OCI-M2 (cell line): ENCODE data around the gene PPFIA1.
"Not testable (repeated sequence)": the region's sequence is repeated elsewhere in the genome, so short reads cannot be mapped to it uniquely, and the experiment has no call there.

ENCODE experiments used
- DNase-seq: peaks from one replicate; lab custom pipeline; 2025; ENCODE audit not compliant: unreplicated experiment; lab: John Stamatoyannopoulos, UW

Gene PPFIA1

GRCh38 chr11:70251659-70252321 is 18.7 kb upstream of the PPFIA1 start:
- DNase-seq = no peak

DNA sequence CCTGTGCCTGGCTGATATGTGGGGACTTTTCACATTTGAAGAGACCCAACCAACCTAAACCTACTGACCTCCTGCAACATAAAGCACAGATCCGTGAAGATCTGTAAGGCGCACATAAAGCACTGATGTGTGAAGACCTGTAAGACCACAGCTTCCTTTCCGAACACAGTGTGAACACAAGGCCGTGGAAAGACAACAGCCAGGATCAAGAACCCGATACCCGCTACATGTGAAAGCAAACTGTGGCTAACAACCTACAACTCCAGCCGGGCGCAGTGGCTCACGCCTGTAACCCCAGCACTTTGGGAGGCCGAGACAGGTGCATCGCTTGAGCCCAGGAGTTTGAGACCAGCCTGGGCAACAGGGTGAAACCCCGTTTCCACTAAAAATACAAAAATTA is 17.6 kb upstream of the PPFIA1 start:
- DNase-seq = no peak

DNA sequence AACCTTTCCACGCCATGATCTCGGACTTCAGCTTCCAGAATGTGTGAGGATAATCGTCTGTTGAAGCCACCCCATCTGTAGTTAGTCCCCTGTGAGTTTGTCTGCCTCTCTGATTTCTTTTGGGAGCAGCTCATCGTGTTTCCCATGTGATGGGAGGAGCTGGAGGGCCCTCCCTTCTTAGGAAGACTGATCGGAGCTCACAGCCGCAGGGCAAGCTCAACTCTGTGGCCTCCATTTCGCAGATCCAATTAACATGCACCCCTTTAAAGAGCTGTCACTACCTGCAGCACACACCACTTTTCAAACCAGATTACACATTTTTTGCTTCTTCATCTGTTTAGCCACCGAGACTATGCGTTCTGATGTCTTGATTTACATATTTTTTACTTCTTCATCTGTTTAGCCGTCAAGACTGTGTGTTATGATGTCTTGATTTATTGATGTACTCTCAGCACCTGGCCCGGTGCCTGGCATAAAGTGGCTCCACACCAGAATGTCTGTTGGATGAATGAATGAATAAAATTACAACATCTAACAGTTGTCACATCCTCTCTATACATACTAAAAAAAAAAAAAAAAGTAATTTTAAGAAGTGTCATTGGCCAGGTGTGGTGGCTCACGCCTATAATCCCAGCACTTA is 14.9 kb upstream of the PPFIA1 start:
- DNase-seq = no peak

DNA sequence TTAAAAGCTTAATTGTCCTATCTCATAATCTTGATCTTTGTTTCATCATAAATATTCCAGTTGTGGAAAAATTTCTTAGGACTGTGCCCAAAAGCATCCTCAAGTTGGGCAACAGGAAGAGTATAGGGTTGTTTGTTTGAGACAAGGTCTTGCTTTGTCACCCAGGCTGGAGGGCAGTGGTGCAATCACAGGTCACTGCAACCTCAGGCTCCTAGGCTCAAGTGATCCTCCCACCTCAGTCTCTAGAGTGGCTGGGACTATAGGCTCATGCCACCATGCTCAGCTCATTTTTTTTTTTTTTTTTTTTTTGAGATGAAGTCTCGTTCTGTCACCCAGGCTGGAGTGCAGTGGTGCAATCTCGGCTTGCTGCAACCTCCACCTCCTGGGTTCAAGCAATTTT is 11.4 kb upstream of the PPFIA1 start:
- not testable (repeated sequence) for DNase-seq

DNA sequence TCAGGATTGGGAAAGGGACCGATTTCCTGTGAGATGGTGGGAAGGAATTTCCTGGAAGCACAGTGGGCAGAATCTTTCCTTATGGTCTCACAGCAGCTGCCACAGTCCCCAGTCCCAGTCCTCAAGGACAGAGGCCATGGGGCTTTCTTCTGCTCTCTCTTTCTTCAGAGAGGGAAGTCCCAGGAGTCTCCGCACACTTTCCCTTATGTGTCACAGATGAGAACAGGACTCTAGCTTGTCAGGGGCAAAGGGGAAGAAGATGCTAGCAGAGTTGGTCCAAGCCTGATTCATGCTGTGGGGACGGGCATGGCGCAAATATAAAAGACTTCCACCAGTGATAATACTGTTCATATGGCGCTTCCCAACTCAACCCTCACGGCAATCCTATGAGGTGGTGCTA is 7.5 kb upstream of the PPFIA1 start:
- no peak for DNase-seq

GRCh38 chr11:70263363-70263762 is 7.1 kb upstream of the PPFIA1 start:
- no peak for DNase-seq

DNA sequence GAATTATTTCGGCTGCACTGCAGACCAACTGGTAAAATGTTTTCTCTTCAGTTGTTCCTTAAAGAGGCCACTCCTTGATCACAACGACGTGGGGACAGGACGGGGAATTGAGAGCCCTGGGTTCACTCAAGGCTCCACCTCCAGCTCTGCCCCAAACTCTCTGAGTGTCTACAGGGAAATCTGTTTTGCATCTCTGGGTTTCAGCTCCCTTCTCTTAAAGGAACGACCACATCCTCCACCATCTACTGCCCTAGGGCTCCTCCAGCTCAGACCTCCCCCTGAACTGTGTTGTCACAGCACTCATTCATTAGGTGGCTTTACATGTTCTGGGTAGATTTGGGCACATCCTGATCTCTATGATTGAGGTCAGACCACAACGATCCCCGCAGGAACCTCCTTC is 5.1 kb upstream of the PPFIA1 start:
- no peak for DNase-seq

GRCh38 chr11:70267405-70267950 is 3.0 kb upstream of the PPFIA1 start:
- DNase-seq = no peak

- no peak for DNase-seq
These were observed 2.0 kb upstream of the PPFIA1 start for GRCh38 chr11:70268526-70268925.

GRCh38 chr11:70270877-70271648 is 573 bp downstream of the PPFIA1 start:
- no peak for DNase-seq

- no peak for DNase-seq
These were observed 1.1 kb downstream of the PPFIA1 start for GRCh38 chr11:70271649-70271953.

- DNase-seq = no peak
These were observed 1.5 kb downstream of the PPFIA1 start for GRCh38 chr11:70272009-70272408.

GRCh38 chr11:70278994-70279393 is 8.5 kb downstream of the PPFIA1 start:
- DNase-seq = no peak

- no peak for DNase-seq
These were observed 10.7 kb downstream of the PPFIA1 start for GRCh38 chr11:70281156-70281609.

DNA sequence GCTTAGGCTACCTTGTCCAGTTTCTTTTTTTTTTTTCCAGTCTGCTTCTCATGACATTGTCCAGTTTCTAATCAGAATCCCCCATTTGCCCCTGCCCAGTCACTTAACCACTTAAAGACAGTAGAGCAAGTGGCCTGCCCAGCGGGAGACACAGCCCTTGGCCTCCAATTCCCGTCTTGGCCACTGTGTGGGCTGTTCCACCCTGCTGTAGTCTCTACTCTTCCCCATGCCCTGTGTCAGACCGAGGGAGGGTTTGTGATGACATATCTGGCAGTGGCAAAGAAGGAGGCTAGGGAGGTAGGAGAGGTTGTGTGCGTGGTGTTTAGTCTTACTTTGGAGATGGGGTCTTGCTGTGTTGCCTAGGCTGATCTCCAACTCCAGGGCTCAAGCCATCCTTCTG is 11.5 kb downstream of the PPFIA1 start:
- DNase-seq = no peak

GRCh38 chr11:70288721-70289120 is 18.2 kb downstream of the PPFIA1 start:
- DNase-seq = no peak

DNA sequence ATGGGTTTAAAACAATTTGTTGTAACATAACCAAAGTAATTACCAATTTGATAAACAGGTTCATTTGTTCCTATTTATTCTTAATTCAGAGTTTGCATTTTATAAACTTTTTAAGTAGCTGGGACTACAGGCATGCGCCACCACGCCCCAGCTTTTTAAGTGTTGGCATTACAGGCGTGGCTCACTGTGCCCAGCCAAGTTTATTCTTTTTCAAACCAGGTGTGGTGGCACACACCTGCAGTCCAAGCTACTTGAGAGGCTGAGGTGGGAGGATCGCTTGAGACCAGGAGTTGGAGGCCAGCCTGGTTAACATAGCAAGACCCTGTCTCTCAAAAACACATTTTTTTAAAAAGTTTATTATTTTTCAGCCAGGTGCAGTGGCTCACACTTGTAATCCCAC is 19.1 kb downstream of the PPFIA1 start:
- DNase-seq = no peak

GRCh38 chr11:70290361-70291065 is 20.0 kb downstream of the PPFIA1 start:
- DNase-seq = no peak

DNA sequence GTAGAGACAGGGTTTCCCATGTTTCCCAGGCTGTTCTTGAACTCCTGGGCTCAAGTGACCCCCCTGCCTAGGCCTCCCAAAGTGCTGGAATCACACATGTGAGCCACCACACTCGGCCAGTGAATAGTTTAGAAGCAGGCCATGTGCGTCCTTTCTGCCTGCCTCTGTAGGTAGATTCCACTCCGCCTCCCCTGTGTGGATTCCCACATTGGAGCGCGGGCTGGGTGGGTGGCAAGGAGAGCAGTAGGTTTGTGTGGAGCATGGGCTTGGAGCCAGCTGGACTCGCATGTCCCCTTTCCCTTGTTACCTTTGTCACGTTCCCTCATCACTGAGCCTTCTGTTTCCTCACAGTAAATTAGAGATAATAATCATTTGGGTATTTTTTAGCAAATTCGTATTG is 21.7 kb downstream of the PPFIA1 start:
- DNase-seq = no peak

DNA sequence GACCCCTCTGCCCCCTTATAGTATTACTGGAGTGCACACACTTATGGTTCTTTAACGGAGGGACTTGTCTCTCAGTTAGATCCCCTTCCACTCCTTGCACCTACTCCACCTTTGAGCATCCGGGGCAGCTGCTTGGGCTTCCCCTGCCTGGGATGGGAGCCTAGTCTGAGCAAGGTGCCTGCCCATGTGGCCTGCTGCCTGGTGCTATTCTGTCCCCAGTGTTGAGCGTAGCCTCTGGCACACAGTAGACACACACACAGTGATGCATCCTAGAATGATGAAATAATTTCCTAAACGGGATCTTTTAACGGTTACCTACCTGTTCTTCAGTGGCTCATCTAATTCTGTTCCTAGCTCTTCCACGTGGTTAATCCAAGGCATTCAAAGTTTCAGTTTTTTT is 22.4 kb downstream of the PPFIA1 start:
- DNase-seq = no peak

DNA sequence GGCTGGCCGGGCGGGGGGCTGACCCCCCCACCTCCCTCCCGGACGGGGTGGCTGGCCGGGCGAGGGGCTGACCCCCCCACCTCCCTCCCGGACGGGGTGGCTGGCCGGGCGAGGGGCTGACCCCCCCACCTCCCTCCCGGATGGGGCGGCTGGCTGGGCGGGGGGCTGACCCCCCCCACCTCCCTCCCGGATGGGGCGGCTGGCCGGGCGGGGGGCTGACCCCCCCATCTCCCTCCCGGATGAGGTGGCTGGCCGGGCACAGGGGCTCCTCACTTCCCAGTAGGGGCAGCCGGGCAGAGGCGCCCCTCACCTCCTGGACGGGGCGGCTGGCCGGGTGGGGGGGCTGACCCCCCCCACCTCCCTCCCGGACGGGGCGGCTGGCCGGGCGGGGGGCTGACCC is 24.7 kb downstream of the PPFIA1 start:
- DNase-seq = not testable (repeated sequence)
